Neural cell (in vitro differentiated cells): Measurements from ENCODE around the gene PHPT1. TPM values are rescaled to one million over a fixed set of nuclear protein-coding genes. Genes with fewer than 3 reads are reported as not detected.
A peak's percentile ranks its signal among the peaks of the same experiment; 100 is the strongest.

Source experiments
- H2AFZ ChIP-seq: fragments of 200-600, 300-800 bp; sonication (generic), shearing (Covaris generic); 2 replicates; pipeline ENCODE4 v1.6.0; 2014; ENCODE audit warnings: low read depth, mild to moderate bottlenecking, antibody characterized with exemption, low read length, moderate library complexity
- H3F3A ChIP-seq: fragments of 200-600 bp; shearing (Covaris generic); 2 replicates; pipeline ENCODE4 v1.6.1; 2016; ENCODE audit warnings: mild to moderate bottlenecking, moderate library complexity, mixed read lengths, antibody characterized with exemption, low read length; ENCODE audit not compliant: insufficient read depth, poor library complexity, severe bottlenecking
- H3K27ac ChIP-seq: fragments of 200-600, 300-800 bp; sonication (generic), shearing (Covaris generic); 2 replicates; pipeline ENCODE4 v1.5.1; 2014; ENCODE audit warnings: mild to moderate bottlenecking, low read length, moderate library complexity
- H3K27me3 ChIP-seq: fragments of 300-800, 200-600 bp; sonication (generic), shearing (Covaris generic); 2 replicates; pipeline ENCODE4 v1.6.0; 2014; ENCODE audit warnings: mild to moderate bottlenecking, low read depth, low read length, moderate library complexity; ENCODE audit not compliant: insufficient read depth
- H3K36me3 ChIP-seq: fragments of 300-800, 200-600 bp; sonication (generic), shearing (Covaris generic); 2 replicates; pipeline ENCODE4 v1.5.1; 2014; ENCODE audit warnings: mild to moderate bottlenecking, antibody characterized with exemption, low read length, moderate library complexity; ENCODE audit not compliant: insufficient read depth
- H3K4me2 ChIP-seq: fragments of 300-800, 200-600 bp; sonication (generic), shearing (Covaris generic); 2 replicates; pipeline ENCODE4 v1.6.0; 2014; ENCODE audit warnings: mild to moderate bottlenecking, low read length
- H3K4me3 ChIP-seq: fragments of 300-800, 200-600 bp; sonication (generic), shearing (Covaris generic); 2 replicates; pipeline ENCODE4 v1.5.1; 2014; ENCODE audit warnings: mild to moderate bottlenecking, low read length, moderate library complexity
- H3K79me2 ChIP-seq: fragments of 200-600 bp; shearing (Covaris generic); replicated peaks from 2 replicates; pipeline ENCODE4 v1.6.0; 2014; ENCODE audit warnings: mild to moderate bottlenecking, low read length, moderate library complexity; ENCODE audit not compliant: insufficient read depth
- H3K9ac ChIP-seq: fragments of 300-800, 200-600 bp; sonication (generic), shearing (Covaris generic); 2 replicates; pipeline ENCODE4 v1.6.1; 2016; ENCODE audit warnings: mild to moderate bottlenecking, low read length, mixed read lengths
- H3K9me2 ChIP-seq: fragments of 200-600 bp; shearing (Covaris generic); 2 replicates; pipeline ENCODE4 v1.6.1; 2016; ENCODE audit warnings: mild to moderate bottlenecking, low read length, mixed read lengths; ENCODE audit not compliant: insufficient read depth
- H3K9me3 ChIP-seq: fragments of 200-600, 300-800 bp; sonication (generic), shearing (Covaris generic); 2 replicates; pipeline ENCODE4 v1.6.1; 2016; ENCODE audit warnings: mild to moderate bottlenecking, mixed run types, low read length, moderate library complexity, mixed read lengths
- H4K20me1 ChIP-seq: fragments of 200-600 bp; shearing (Covaris generic); 2 replicates; pipeline ENCODE4 v1.6.1; 2016; ENCODE audit warnings: mild to moderate bottlenecking, mixed run types; ENCODE audit not compliant: insufficient read depth
- EP300 ChIP-seq: fragments of 450-650 bp; conservative IDR thresholded peaks from 2 replicates; pipeline ENCODE4 v1.6.1; 2014; ENCODE audit warnings: antibody characterized with exemption, mild to moderate bottlenecking, moderate library complexity; ENCODE audit not compliant: poor library complexity, severe bottlenecking
- EZH2 ChIP-seq: fragments of 200-600, 300-800 bp; shearing (Covaris generic), sonication (generic); IDR thresholded peaks from 2 replicates; pipeline ENCODE4 v1.6.1; 2014; ENCODE audit warnings: antibody characterized with exemption, low read length, borderline replicate concordance, mild to moderate bottlenecking; ENCODE audit not compliant: insufficient read depth, poor library complexity, severe bottlenecking
- MXI1 ChIP-seq: fragments of 450-650 bp; conservative IDR thresholded peaks from 2 replicates; pipeline ENCODE4 v1.6.1; 2014; ENCODE audit warnings: antibody characterized with exemption, mild to moderate bottlenecking; ENCODE audit not compliant: poor library complexity, severe bottlenecking
- POLR2AphosphoS5 ChIP-seq: IDR thresholded peaks from 2 replicates; pipeline ENCODE4 v1.6.1; 2012
- RAD21 ChIP-seq: fragments of 450-650 bp; conservative IDR thresholded peaks from 2 replicates; pipeline ENCODE4 v1.6.1; 2014; ENCODE audit warnings: antibody characterized with exemption, mild to moderate bottlenecking, moderate library complexity
- SMC3 ChIP-seq: fragments of 450-650 bp; conservative IDR thresholded peaks from 2 replicates; pipeline ENCODE4 v1.6.1; 2014; ENCODE audit warnings: antibody characterized with exemption, mild to moderate bottlenecking, moderate library complexity; ENCODE audit not compliant: poor library complexity
- TAF1 ChIP-seq: IDR thresholded peaks from 2 replicates; pipeline ENCODE4 v1.6.1; 2012; ENCODE audit warnings: low read depth
- polyA plus RNA-seq: library from polyadenylated mRNA; depleted of rRNA; stranded (reverse); fragments of >200 nt; gene quantifications from 2 replicates; pipeline ENCODE4 v1.2.3, GENCODE V29; 2014
- TF ChIP-seq, protein P1 (sequence below): fragments of 450-650 bp; IDR thresholded peaks from 2 replicates; pipeline ENCODE4 v1.5.1; 2014; ENCODE audit warnings: antibody characterized with exemption, mild to moderate bottlenecking, moderate library complexity; ENCODE audit not compliant: poor library complexity, severe bottlenecking
- TF ChIP-seq, protein P2 (sequence below): IDR thresholded peaks from 2 replicates; pipeline ENCODE4 v1.6.1; 2012; ENCODE audit warnings: borderline replicate concordance

The PHPT1 gene
- polyA plus RNA-seq, 1 donor from 2014 or later, result 279 TPM

DNA sequence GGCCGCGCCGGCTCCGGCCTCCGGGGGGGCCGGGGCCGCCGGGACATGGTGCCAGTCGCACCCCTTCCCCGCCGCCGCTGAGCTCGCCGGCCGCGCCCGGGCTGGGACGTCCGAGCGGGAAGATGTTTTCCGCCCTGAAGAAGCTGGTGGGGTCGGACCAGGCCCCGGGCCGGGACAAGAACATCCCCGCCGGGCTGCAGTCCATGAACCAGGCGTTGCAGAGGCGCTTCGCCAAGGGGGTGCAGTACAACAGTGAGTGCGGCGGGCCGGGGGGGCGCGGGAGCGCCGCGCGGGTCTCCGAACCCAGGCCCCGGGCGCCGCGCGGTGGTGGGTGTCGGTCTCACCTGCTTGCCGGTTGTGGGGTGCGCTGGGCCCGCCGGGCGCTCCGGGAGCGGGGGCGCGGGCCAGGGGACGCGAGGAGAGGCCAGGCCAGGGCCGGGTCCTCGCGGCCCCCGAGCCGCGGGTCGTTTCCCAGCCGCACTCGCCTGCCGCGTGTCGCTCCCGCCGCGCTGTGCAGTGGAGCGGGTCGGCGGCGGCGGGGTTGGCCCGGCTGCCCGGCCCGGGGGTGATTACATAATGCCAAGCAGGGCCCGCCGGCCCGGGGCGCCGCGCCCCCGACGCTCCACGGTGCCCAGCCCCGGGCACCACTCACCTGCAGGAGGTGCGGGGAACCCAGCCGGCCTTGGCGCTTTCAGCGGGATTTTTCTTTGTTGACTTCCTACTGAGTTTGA lies 41.0 kb upstream of the PHPT1 start:
- Histone ChIP-seq H3K36me3 (no peaks in the 10 kb centered on the region), H3K9me2 (no peaks in the 10 kb centered on the region), H4K20me1 (no peaks in the 10 kb centered on the region), H3K4me2 (peak overlapping the region; percentile 95), H3K4me3 (peak overlapping the region; percentile 76), H3K27me3 (no peaks in the 10 kb centered on the region), H3K9ac (peak overlapping the region; percentile 80), H3K27ac (peak overlapping the region; percentile 53), H3K79me2 (peaks cover 28% of the 10 kb centered on the region), H3K9me3 (no peaks in the 10 kb centered on the region), H2AFZ (no peak overlapping the region), H3F3A (no peaks in the 10 kb centered on the region)
- TF ChIP-seq, protein P1, sequence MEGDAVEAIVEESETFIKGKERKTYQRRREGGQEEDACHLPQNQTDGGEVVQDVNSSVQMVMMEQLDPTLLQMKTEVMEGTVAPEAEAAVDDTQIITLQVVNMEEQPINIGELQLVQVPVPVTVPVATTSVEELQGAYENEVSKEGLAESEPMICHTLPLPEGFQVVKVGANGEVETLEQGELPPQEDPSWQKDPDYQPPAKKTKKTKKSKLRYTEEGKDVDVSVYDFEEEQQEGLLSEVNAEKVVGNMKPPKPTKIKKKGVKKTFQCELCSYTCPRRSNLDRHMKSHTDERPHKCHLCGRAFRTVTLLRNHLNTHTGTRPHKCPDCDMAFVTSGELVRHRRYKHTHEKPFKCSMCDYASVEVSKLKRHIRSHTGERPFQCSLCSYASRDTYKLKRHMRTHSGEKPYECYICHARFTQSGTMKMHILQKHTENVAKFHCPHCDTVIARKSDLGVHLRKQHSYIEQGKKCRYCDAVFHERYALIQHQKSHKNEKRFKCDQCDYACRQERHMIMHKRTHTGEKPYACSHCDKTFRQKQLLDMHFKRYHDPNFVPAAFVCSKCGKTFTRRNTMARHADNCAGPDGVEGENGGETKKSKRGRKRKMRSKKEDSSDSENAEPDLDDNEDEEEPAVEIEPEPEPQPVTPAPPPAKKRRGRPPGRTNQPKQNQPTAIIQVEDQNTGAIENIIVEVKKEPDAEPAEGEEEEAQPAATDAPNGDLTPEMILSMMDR, result peak; percentile 42
- peak; percentile 15 for TF ChIP-seq SMC3
- no peak for TF ChIP-seq MXI1
- TF ChIP-seq, protein P2, sequence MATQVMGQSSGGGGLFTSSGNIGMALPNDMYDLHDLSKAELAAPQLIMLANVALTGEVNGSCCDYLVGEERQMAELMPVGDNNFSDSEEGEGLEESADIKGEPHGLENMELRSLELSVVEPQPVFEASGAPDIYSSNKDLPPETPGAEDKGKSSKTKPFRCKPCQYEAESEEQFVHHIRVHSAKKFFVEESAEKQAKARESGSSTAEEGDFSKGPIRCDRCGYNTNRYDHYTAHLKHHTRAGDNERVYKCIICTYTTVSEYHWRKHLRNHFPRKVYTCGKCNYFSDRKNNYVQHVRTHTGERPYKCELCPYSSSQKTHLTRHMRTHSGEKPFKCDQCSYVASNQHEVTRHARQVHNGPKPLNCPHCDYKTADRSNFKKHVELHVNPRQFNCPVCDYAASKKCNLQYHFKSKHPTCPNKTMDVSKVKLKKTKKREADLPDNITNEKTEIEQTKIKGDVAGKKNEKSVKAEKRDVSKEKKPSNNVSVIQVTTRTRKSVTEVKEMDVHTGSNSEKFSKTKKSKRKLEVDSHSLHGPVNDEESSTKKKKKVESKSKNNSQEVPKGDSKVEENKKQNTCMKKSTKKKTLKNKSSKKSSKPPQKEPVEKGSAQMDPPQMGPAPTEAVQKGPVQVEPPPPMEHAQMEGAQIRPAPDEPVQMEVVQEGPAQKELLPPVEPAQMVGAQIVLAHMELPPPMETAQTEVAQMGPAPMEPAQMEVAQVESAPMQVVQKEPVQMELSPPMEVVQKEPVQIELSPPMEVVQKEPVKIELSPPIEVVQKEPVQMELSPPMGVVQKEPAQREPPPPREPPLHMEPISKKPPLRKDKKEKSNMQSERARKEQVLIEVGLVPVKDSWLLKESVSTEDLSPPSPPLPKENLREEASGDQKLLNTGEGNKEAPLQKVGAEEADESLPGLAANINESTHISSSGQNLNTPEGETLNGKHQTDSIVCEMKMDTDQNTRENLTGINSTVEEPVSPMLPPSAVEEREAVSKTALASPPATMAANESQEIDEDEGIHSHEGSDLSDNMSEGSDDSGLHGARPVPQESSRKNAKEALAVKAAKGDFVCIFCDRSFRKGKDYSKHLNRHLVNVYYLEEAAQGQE, result no peak
- TF ChIP-seq TAF1, result peak; percentile 24
- no peak for TF ChIP-seq RAD21
- no peak for TF ChIP-seq EZH2

DNA sequence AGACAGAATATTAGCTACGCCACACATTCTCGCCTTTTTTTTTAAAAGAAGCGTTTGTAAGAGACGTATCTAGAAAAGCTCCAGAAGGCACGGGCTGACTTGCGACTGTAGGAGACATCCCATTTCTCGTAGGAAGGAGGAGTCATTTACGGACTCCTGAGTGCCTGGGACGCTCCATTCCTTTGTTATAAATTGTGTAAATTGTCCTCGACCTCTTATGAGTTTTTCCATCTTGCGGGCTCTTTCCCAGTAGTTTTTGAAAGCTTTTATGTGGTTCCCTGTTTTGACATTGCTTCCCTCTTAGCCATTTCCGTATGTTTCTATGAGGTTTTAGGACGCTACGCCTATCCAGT lies 40.4 kb upstream of the PHPT1 start:
- Histone ChIP-seq H3K27me3 (no peaks in the 10 kb centered on the region), H4K20me1 (no peaks in the 10 kb centered on the region), H3K9me3 (no peaks in the 10 kb centered on the region), H3K4me2 (peak overlapping the region; percentile 95), H3F3A (no peaks in the 10 kb centered on the region), H3K79me2 (peaks cover 28% of the 10 kb centered on the region), H2AFZ (peak overlapping the region; percentile 25), H3K4me3 (peak overlapping the region; percentile 76), H3K9ac (peak overlapping the region; percentile 80), H3K36me3 (no peaks in the 10 kb centered on the region), H3K27ac (peak overlapping the region; percentile 20), H3K9me2 (no peaks in the 10 kb centered on the region)
- TF ChIP-seq MXI1, result no peak
- TF ChIP-seq, protein P1, result no peak
- TF ChIP-seq EZH2, result no peak
- TF ChIP-seq TAF1, result no peak
- TF ChIP-seq, protein P2, result no peak
- TF ChIP-seq EP300, result no peak
- no peak for TF ChIP-seq POLR2AphosphoS5
- no peak for TF ChIP-seq SMC3
- no peak for TF ChIP-seq RAD21
